Astrocyte (in vitro differentiated cells and primary cell): Measurements from ENCODE around the gene GOSR1.

ENCODE experiments used
- CTCF ChIP-seq: IDR thresholded peaks from 2 replicates; pipeline ENCODE4 v1.5.1; 2011; ENCODE audit warnings: low read depth, mild to moderate bottlenecking, inconsistent platforms, low read length, moderate library complexity; ENCODE audit not compliant: insufficient read depth
- EZH2 ChIP-seq: IDR thresholded peaks from 2 replicates; pipeline ENCODE4 v1.6.1; 2012; ENCODE audit warnings: mild to moderate bottlenecking, low read length, inconsistent platforms; ENCODE audit not compliant: insufficient read depth

GRCh38 chr17:30551996-30552339, 74.8 kb downstream of the GOSR1 start:
- TF ChIP-seq CTCF: no peak
- TF ChIP-seq EZH2: no peak
